Stomach (tissue), 4 donors: Measurements from ENCODE around the gene EIF4EBP2.

Experiments used
- CTCF ChIP-seq, 7 experiments: fragments of 450-650 bp in 4 of 7; fragments of 200-600 bp in 3 of 7; sonication (generic) in 3 of 7; IDR thresholded peaks; one replicate each; pipeline ENCODE4 v1.5.1; 2016 to 2019; ENCODE audit warnings: antibody characterized with exemption in 7 of 7, control low read depth in 2 of 7, mild to moderate bottlenecking in 1 of 7
- EP300 ChIP-seq: sonication (generic); formaldehyde crosslinking; IDR thresholded peaks from one replicate; pipeline ENCODE4 v1.6.1; 2017; ENCODE audit warnings: antibody characterized with exemption

GRCh38 chr10:70465278-70465677, 61.3 kb downstream of the EIF4EBP2 start:
- TF ChIP-seq CTCF (IDR thresholded peaks at IDR 0.05), result no peak
- TF ChIP-seq EP300, result no peak
